Sigmoid colon (tissue), 7 donors: ENCODE measurements around the gene PTGS1. TPM values are rescaled to one million over a fixed set of nuclear protein-coding genes. Genes with fewer than 3 reads are reported as not detected.
A peak's percentile ranks its signal among the peaks of the same experiment; 100 is the strongest.

Source experiments
- DNase-seq: peaks from one replicate; pipeline ENCODE4 v3.0.0-alpha.2; 2019
- H3K27ac ChIP-seq, 4 donors: fragments of 200-600 bp; sonication (generic); one replicate each; pipeline ENCODE4 v1.5.1; 2016 to 2019; ENCODE audit warnings: mild to moderate bottlenecking in 1 of 4
- H3K27me3 ChIP-seq, 3 donors: fragments of 200-600 bp; sonication (generic); one replicate each; pipeline ENCODE4 v1.5.1; 2019; ENCODE audit warnings: mild to moderate bottlenecking in 1 of 3
- H3K36me3 ChIP-seq, 4 donors: fragments of 200-600 bp; sonication (generic); one replicate each; pipeline ENCODE4 v1.5.1; 2016 to 2019
- H3K4me1 ChIP-seq, 4 donors: fragments of 200-600 bp; sonication (generic); one replicate each; pipeline ENCODE4 v1.5.1; 2017 to 2019
- H3K4me3 ChIP-seq, 4 donors: fragments of 200-600 bp; sonication (generic); one replicate each; pipeline ENCODE4 v1.5.1; 2017 to 2019; ENCODE audit warnings: mild to moderate bottlenecking in 2 of 4, moderate library complexity in 1 of 4
- H3K9me3 ChIP-seq, 4 donors: fragments of 200-600 bp in 3 of 4; sonication (generic) in 3 of 4; one replicate each; pipeline versions ENCODE4 v1.5.1 to v1.6.1; 2013 to 2019
- EP300 ChIP-seq, 4 donors: sonication (generic); formaldehyde crosslinking; IDR thresholded peaks; one replicate each; pipeline ENCODE4 v1.6.1; 2017; ENCODE audit warnings: antibody characterized with exemption in 4 of 4
- POLR2A ChIP-seq, 2 donors: fragments of 450-650 bp; IDR thresholded peaks; one replicate each; pipeline ENCODE4 v1.6.1; 2016; ENCODE audit warnings: antibody characterized with exemption in 2 of 2, mild to moderate bottlenecking in 2 of 2, moderate library complexity in 2 of 2
- POLR2AphosphoS5 ChIP-seq, 4 donors: sonication (generic); formaldehyde crosslinking; IDR thresholded peaks; one replicate each; pipeline ENCODE4 v1.6.1; 2017; ENCODE audit warnings: antibody characterized with exemption in 4 of 4
- whole genome bisulfite sequencing, 2 donors: extraction: QIAGEN DNeasy Blood & Tissue Kit; methylation state at CpG; one replicate each; pipeline ENCODE4 v1.1.7; 2013; 5-methylcytosine and 5-hydroxymethylcytosine counted together
- intact Hi-C: fragments of 100-400 bp; cut with DNase I; formaldehyde crosslinking; loops from one replicate; pipeline ENCODE4 v1.15.1; 2023
- polyA plus RNA-seq, 3 donors: library from polyadenylated mRNA; stranded (reverse); fragments of 200-250 nt; gene quantifications; one replicate each; pipeline ENCODE4 v1.2.3, GENCODE V29; 2013
- total RNA-seq, 4 donors: library from RNA; depleted of rRNA; stranded (reverse); fragments of >200 nt; gene quantifications; one replicate each; pipeline ENCODE4 v1.1.0, GENCODE V29; 2016
- TF ChIP-seq, protein P1 (sequence below), 4 experiments: fragments of 450-650 bp in 3 of 4; fragments of 200-600 bp in 1 of 4; IDR thresholded peaks; one replicate each; pipeline ENCODE4 v1.5.1; 2016 to 2019; ENCODE audit warnings: antibody characterized with exemption in 4 of 4, mild to moderate bottlenecking in 3 of 4, moderate library complexity in 2 of 4
- donor health status: healthy with polysubstance abuse.
- donor health status: Bipolar disorder and iron deficiency.
- donor health status: healthy.

PTGS1 gene
- total and polyA plus RNA-seq, 7 donors, result 3.0 to 150 (median 72.6) TPM

DNA sequence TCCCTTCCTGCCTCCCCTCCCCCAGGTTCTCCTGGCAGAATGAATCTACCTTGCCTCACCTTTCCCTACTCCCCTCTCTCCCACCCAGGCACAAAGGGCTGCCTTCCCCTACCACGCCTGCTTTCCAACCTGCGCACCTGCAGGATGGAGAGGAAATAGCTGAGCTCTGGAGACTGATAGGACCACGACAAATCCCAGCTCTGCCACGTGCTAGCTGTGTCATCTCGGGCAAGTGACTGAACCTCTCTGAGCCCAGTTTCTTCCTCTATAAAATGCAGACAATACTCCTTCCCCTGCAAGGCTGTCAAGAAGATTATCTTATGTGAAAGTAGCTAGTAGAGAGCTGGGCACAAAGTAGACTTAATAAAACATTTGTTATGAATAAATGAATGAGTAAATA, 31.2 kb upstream of the PTGS1 start:
- 47 to 69% methylated on average over 5 of the region's 5 CpGs for WGBS, 2 donors
- no peaks in the 10 kb centered on the region for H3K4me1 ChIP-seq
- intact Hi-C loops, result no loop called here
- no peak for DNase-seq
- H3K4me3 ChIP-seq, result no peak overlapping the region
- H3K27me3 ChIP-seq, result no peaks in the 10 kb centered on the region
- peak overlapping the region in 1 of 4 donors; percentile 42 for H3K27ac ChIP-seq
- no peaks in the 10 kb centered on the region for H3K9me3 ChIP-seq
- TF ChIP-seq, protein P1, sequence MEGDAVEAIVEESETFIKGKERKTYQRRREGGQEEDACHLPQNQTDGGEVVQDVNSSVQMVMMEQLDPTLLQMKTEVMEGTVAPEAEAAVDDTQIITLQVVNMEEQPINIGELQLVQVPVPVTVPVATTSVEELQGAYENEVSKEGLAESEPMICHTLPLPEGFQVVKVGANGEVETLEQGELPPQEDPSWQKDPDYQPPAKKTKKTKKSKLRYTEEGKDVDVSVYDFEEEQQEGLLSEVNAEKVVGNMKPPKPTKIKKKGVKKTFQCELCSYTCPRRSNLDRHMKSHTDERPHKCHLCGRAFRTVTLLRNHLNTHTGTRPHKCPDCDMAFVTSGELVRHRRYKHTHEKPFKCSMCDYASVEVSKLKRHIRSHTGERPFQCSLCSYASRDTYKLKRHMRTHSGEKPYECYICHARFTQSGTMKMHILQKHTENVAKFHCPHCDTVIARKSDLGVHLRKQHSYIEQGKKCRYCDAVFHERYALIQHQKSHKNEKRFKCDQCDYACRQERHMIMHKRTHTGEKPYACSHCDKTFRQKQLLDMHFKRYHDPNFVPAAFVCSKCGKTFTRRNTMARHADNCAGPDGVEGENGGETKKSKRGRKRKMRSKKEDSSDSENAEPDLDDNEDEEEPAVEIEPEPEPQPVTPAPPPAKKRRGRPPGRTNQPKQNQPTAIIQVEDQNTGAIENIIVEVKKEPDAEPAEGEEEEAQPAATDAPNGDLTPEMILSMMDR (IDR thresholded peaks at IDR 0.05), result no peak
- TF ChIP-seq EP300 (IDR thresholded peaks at IDR 0.05), result no peak
- no peak for TF ChIP-seq POLR2AphosphoS5 (IDR thresholded peaks at IDR 0.05)
- TF ChIP-seq POLR2A (IDR thresholded peaks at IDR 0.05), result no peak
- no peaks in the 10 kb centered on the region for H3K36me3 ChIP-seq

DNA sequence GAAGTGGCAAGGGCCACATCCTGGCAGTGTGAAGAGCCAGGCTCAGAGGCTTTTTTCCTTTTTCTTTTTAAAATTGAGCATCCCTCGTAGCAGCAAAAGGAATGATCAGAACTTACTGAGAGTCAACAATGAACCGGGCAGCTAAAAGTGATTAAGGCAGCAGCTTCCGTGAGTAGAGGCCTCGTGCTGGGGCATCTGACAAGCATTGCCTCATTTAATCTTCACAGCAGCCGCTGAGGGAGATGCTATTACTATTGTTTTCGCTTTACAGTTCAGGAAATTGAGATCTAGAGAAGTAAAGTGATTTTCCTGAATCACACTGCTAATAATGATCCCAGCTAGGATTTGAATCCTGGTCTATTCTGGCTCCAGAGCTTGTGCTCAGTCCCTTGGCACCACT, 30.7 kb upstream of the PTGS1 start:
- Histone ChIP-seq H3K27me3 (no peaks in the 10 kb centered on the region), H3K36me3 (no peaks in the 10 kb centered on the region), H3K27ac (peak overlapping the region in 1 of 4 donors; percentile 42), H3K4me3 (no peak overlapping the region), H3K9me3 (no peaks in the 10 kb centered on the region), H3K4me1 (no peaks in the 10 kb centered on the region)
- no peak for DNase-seq
- intact Hi-C loops, result no loop called here
- TF ChIP-seq EP300 (IDR thresholded peaks at IDR 0.05) (no peak), POLR2A (IDR thresholded peaks at IDR 0.05) (no peak), POLR2AphosphoS5 (IDR thresholded peaks at IDR 0.05) (no peak)
- TF ChIP-seq, protein P1 (IDR thresholded peaks at IDR 0.05), result no peak
- WGBS, 2 donors, result 78 to 79% methylated on average over 6 of the region's 6 CpGs

DNA sequence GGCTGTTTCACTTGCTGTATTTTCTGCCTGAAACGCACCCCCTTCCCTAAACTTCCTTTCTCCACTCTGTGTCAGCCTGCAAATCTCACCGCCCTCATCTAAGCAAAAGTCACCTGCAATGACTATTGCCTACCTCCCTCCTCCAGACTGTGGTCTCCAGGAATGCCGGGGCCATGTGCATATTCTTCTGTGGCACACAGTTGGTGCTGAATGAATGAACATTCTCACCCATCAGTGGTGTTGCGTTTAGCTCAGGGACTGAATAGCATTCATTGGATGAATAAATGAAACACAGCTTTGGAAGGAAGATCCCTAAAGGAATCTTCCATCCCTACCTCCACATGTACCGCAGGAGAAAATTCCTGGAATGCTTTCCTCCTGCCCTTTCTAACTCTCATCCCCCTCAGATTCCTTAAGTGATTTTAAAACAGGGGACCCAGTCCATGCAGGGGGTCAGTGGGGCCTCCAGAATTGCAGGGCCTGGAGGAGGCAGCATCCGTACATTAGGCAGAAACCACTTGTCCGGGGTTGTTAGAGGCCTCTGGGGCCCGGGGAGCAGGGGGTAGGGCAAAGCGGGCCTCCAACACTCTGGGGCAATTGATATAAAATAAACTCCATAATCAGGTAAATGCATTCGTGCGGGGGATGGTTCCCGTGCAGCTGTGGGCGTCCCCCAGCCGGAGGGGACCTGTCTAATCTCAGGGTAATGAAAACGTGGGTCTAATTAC, 28.3 kb upstream of the PTGS1 start:
- H3K27ac ChIP-seq, result no peak overlapping the region
- 90 to 91% methylated on average over 15 of the region's 15 CpGs for WGBS, 2 donors

DNA sequence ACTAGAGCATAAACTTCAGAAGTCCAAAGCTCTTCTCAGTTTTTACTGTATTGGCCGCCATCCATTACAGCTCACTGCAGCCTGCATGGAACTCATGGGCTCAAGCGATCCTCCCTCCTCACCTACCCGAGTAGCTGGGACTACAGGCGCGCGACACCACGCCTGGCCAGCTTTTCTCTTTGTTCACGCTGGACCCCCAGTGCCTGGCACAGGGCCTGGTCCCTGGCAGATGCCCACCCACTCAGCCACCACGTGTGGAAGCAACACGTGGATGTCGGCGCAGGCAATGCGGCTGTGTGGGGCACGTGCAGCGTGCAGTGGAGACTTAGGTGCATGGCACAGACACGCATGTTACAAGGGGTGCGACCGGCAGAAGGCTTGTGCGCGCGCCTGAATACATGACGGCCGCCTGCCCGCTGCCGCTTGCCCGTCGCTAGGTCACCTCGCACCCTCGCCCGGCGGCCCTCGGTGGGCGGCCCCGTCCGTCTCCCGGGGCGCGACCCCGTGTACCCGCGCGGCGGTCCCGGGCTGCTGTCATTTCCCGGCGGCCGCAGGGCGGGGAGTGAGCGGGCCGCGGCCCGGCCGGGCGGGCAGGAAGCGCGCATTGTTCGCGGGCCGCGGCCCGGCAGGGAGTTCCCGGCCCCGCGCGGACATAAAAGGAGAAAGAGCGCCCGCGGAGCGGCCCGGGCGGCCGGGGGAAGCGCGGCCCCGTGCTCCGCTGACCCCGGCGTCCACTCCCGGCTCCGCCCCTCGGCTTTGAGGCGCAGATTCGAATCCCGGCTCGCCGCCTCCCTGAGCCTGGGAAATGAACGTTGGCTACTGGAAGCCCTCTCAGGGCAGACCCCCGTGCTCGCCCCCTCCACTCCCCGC, 24.1 kb upstream of the PTGS1 start:
- 3 to 9% methylated on average over 90 of the region's 90 CpGs for WGBS, 2 donors
- Histone ChIP-seq H3K9me3 (no peaks in the 10 kb centered on the region), H3K36me3 (no peaks in the 10 kb centered on the region), H3K4me1 (peaks cover 0 to 23% (median 13%) of the 10 kb centered on the region in 4 donors), H3K4me3 (peak overlapping the region; percentile 29 to 67 (median 59)), H3K27ac (peak overlapping the region; percentile 75 to 84 (median 78)), H3K27me3 (no peaks in the 10 kb centered on the region)
- peak; percentile 79 for DNase-seq
- intact Hi-C loops, result loop anchor here (2.0 to 5.0 kb wide), 2 partner anchors 82 to 106 kb away; partner anchors contain the start of genes MRRF and RBM18
- TF ChIP-seq POLR2AphosphoS5 (IDR thresholded peaks at IDR 0.05) (peak in 1 of 4 donors; percentile 44), POLR2A (IDR thresholded peaks at IDR 0.05) (no peak), EP300 (IDR thresholded peaks at IDR 0.05) (no peak)
- TF ChIP-seq, protein P1 (IDR thresholded peaks at IDR 0.05), result peak in 1 of 4 experiments; percentile 12

More for the DNA sequence above, 28.3 kb upstream of the PTGS1 start:
- Histone ChIP-seq H3K9me3 (no peaks in the 10 kb centered on the region), H3K27me3 (no peaks in the 10 kb centered on the region), H3K36me3 (no peaks in the 10 kb centered on the region), H3K4me1 (peaks cover 0 to 15% (median 10%) of the 10 kb centered on the region in 4 donors), H3K4me3 (no peak overlapping the region)
- intact Hi-C loops, result loop anchor here (1.0 kb wide), 1 partner anchor 18 kb away; no protein-coding TSS in a partner anchor
- peak; percentile 46 for DNase-seq
- TF ChIP-seq POLR2A (IDR thresholded peaks at IDR 0.05), result no peak
- TF ChIP-seq POLR2AphosphoS5 (IDR thresholded peaks at IDR 0.05), result no peak
- TF ChIP-seq, protein P1 (IDR thresholded peaks at IDR 0.05), result no peak
- TF ChIP-seq EP300 (IDR thresholded peaks at IDR 0.05), result no peak
